ENCODE measurements around the gene FRMD4A. TPM values are rescaled to one million over a fixed set of nuclear protein-coding genes. Genes with fewer than 3 reads are reported as not detected.

FRMD4A gene
- total and polyA plus RNA-seq, 7 donors, result 3.0 to 27.8 (median 14.4) TPM

DNA sequence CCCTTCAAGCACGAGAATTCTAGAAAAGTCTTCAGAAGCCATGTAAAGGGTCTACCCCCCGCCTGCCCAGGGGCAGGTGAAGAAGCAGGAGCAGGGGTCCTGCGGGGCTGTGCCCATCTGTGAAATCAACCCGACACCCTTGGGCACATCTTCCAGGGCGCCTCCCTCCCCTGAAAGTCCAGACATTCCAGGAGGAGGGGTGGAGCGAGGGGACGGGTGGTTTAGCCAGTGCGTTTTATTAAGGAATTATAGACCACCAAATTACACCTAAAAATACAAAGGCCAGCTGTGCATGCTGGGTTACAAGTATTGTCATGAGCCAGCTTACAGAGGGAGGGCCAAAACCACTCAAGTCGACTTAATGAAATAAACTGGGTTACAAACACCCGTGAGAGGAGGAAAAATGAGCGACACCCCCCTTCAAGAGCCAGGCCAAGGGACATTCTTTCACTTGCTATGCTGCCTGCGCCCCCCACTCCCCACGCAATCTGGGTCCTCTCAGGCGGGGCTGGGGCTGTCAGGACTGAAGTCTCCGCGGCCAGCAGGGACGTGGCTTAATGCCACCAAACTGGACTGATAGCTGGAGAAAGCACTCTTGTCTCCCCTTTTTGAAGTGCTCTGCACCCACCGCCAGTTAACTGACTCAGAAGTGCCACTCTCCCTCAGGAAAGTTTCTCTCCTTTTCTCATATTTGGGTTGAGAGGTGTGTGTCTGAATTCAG is 360.3 kb downstream of the FRMD4A start:
- H3K4me1 ChIP-seq, result peaks cover 0 to 23% (median 0%) of the 10 kb centered on the region in 4 donors
- no peaks in the 10 kb centered on the region for H3K27me3 ChIP-seq
- intact Hi-C loops (cut with DNase I), result no loop called here
- WGBS, 2 donors, result 62 to 65% methylated on average over 18 of the region's 18 CpGs
- H3K27ac ChIP-seq, result no peak overlapping the region
- TF ChIP-seq POLR2A (IDR thresholded peaks at IDR 0.05) (no peak), POLR2AphosphoS5 (IDR thresholded peaks at IDR 0.05) (no peak), EP300 (IDR thresholded peaks at IDR 0.05) (no peak)
- TF ChIP-seq, protein P1, sequence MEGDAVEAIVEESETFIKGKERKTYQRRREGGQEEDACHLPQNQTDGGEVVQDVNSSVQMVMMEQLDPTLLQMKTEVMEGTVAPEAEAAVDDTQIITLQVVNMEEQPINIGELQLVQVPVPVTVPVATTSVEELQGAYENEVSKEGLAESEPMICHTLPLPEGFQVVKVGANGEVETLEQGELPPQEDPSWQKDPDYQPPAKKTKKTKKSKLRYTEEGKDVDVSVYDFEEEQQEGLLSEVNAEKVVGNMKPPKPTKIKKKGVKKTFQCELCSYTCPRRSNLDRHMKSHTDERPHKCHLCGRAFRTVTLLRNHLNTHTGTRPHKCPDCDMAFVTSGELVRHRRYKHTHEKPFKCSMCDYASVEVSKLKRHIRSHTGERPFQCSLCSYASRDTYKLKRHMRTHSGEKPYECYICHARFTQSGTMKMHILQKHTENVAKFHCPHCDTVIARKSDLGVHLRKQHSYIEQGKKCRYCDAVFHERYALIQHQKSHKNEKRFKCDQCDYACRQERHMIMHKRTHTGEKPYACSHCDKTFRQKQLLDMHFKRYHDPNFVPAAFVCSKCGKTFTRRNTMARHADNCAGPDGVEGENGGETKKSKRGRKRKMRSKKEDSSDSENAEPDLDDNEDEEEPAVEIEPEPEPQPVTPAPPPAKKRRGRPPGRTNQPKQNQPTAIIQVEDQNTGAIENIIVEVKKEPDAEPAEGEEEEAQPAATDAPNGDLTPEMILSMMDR (IDR thresholded peaks at IDR 0.05), result no peak
- no peak overlapping the region for H3K4me3 ChIP-seq
- no peaks in the 10 kb centered on the region for H3K36me3 ChIP-seq
- no peak for DNase-seq
- no peaks in the 10 kb centered on the region for H3K9me3 ChIP-seq

DNA sequence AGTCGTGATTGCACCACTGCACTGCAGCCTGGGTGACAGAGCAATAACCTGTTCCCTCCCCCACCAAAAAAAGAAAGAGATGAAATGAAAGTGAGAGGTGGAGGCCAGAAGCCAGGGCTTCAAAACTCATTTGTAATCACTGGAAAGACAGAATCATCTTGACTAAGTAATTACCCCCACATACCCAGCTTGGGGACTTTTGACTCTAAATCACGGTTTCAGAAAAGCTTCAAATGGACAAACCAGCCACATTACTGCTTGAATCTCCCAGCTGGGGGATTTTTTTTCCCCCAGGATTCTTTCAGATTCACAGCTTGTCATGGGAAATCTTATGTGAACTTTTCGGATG is 361.0 kb downstream of the FRMD4A start:
- intact Hi-C loops (cut with DNase I), result no loop called here
- Histone ChIP-seq H3K4me3 (no peak overlapping the region), H3K4me1 (peaks cover 0 to 23% (median 0%) of the 10 kb centered on the region in 4 donors), H3K27ac (no peak overlapping the region), H3K9me3 (no peaks in the 10 kb centered on the region), H3K36me3 (no peaks in the 10 kb centered on the region), H3K27me3 (no peaks in the 10 kb centered on the region)
- 81 to 85% methylated on average over 3 of the region's 3 CpGs for WGBS, 2 donors
- DNase-seq, result no peak
- TF ChIP-seq EP300 (IDR thresholded peaks at IDR 0.05) (no peak), POLR2AphosphoS5 (IDR thresholded peaks at IDR 0.05) (no peak), POLR2A (IDR thresholded peaks at IDR 0.05) (no peak)
- TF ChIP-seq, protein P1 (IDR thresholded peaks at IDR 0.05), result no peak

DNA sequence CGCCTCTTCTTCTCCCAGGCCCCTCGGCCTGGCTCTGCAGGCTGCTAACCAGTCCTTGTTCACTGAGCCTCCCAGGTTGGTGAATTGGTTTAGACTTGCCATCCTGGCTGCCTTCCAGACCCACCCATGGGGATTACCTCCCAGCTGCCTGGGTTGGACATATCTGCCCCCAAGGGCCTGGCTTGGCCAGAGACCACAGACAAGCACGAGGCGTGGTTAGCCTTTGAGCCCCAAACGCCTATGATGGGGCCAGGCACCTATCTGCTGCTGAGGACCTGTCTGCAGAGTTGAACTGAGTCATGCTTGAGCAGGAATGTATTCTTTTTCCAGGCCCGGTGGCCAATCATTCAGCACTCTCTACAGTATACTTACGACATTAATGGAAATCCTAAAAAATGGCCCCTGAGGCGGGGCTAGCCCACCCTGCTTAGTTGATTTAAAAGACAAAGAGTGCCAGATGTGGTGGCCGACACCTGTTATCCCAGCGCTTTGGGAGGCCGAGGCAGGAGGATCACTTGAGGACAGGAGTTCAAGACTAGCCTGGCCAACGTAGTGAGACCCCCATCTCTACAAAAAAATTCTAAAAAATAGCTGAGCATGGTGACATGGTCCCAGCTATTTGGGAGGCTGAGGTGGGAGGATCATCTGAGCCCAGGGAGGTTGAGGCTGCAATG is 361.5 kb downstream of the FRMD4A start:
- H3K4me1 ChIP-seq, result peaks cover 0 to 22% (median 0%) of the 10 kb centered on the region in 4 donors
- TF ChIP-seq, protein P1 (IDR thresholded peaks at IDR 0.05), result no peak
- TF ChIP-seq POLR2AphosphoS5 (IDR thresholded peaks at IDR 0.05), result no peak
- TF ChIP-seq POLR2A (IDR thresholded peaks at IDR 0.05), result no peak
- TF ChIP-seq EP300 (IDR thresholded peaks at IDR 0.05), result no peak
- intact Hi-C loops (cut with DNase I), result no loop called here
- no peaks in the 10 kb centered on the region for H3K9me3 ChIP-seq
- DNase-seq, result no peak
- WGBS, 2 donors, result 72 to 86% methylated on average over 12 of the region's 12 CpGs
- no peaks in the 10 kb centered on the region for H3K27me3 ChIP-seq
- no peak overlapping the region for H3K4me3 ChIP-seq
- H3K27ac ChIP-seq, result no peak overlapping the region
- no peaks in the 10 kb centered on the region for H3K36me3 ChIP-seq

DNA sequence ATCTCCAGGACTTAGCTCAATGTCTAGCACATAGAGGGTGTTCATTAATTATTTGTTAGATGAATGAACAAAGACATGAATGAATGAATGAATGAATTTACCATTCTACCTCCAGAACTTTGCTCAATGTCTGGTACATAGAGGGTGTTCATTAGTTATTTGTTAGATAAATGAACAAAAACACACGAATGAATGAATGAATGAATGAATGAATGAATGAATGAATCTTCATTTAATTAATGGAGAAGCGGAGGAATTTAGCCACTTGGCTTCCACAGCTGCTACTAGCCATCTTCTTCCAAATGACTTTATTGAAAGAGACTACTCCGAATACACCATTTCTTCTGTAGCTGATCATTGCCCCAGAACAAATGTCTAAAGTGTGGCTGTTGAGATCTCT is 368.9 kb downstream of the FRMD4A start:
- peaks cover 0 to 13% (median 6%) of the 10 kb centered on the region in 4 donors for H3K4me1 ChIP-seq
- DNase-seq, result no peak
- H3K4me3 ChIP-seq, result no peak overlapping the region
- TF ChIP-seq, protein P1 (IDR thresholded peaks at IDR 0.05), result no peak
- intact Hi-C loops (cut with DNase I), result no loop called here
- no peak overlapping the region for H3K27ac ChIP-seq
- H3K9me3 ChIP-seq, result no peaks in the 10 kb centered on the region
- 78 to 86% methylated on average over 3 of the region's 3 CpGs for WGBS, 2 donors
- no peaks in the 10 kb centered on the region for H3K36me3 ChIP-seq
- no peaks in the 10 kb centered on the region for H3K27me3 ChIP-seq
